ENCODE results near the gene LYPD3.

GRCh38 chr19:43454031-43454430, 11.4 kb downstream of the LYPD3 start:
- TF ChIP-seq, protein P1, sequence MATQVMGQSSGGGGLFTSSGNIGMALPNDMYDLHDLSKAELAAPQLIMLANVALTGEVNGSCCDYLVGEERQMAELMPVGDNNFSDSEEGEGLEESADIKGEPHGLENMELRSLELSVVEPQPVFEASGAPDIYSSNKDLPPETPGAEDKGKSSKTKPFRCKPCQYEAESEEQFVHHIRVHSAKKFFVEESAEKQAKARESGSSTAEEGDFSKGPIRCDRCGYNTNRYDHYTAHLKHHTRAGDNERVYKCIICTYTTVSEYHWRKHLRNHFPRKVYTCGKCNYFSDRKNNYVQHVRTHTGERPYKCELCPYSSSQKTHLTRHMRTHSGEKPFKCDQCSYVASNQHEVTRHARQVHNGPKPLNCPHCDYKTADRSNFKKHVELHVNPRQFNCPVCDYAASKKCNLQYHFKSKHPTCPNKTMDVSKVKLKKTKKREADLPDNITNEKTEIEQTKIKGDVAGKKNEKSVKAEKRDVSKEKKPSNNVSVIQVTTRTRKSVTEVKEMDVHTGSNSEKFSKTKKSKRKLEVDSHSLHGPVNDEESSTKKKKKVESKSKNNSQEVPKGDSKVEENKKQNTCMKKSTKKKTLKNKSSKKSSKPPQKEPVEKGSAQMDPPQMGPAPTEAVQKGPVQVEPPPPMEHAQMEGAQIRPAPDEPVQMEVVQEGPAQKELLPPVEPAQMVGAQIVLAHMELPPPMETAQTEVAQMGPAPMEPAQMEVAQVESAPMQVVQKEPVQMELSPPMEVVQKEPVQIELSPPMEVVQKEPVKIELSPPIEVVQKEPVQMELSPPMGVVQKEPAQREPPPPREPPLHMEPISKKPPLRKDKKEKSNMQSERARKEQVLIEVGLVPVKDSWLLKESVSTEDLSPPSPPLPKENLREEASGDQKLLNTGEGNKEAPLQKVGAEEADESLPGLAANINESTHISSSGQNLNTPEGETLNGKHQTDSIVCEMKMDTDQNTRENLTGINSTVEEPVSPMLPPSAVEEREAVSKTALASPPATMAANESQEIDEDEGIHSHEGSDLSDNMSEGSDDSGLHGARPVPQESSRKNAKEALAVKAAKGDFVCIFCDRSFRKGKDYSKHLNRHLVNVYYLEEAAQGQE (IDR thresholded peaks at IDR 0.05; ENCODE audit: insufficient read depth in 1 of 2, low read depth in 2 of 2, low read length in 2 of 2), result no peak
- no peak for TF ChIP-seq POLR2AphosphoS5 (IDR thresholded peaks at IDR 0.05; ENCODE audit: low read depth, low read length)

Data from PFSK-1 (cell line).